Prostate gland (tissue), 2 donors: ENCODE measurements around the gene RNGTT. TPM values are rescaled to one million over a fixed set of nuclear protein-coding genes. Genes with fewer than 3 reads are reported as not detected.

Source experiments
- DNase-seq: peaks from one replicate; pipeline ENCODE4 v3.0.0-alpha.2; 2019; ENCODE audit warnings: low spot score
- H3K27ac ChIP-seq, 2 donors: fragments of 200-600 bp; sonication (generic); 2 replicates each; pipeline ENCODE4 v1.5.1; 2017 to 2019
- H3K27me3 ChIP-seq: fragments of 200-600 bp; sonication (generic); replicated peaks from 2 replicates; pipeline ENCODE4 v1.5.1; 2019; ENCODE audit not compliant: insufficient read depth
- H3K36me3 ChIP-seq, 2 donors: fragments of 200-600 bp; sonication (generic); 1 replicate in 1 of 2; 2 replicates in 1 of 2; pipeline versions ENCODE4 v1.5.1 to v1.8.1; 2017 to 2019
- H3K4me1 ChIP-seq: fragments of 200-600 bp; sonication (generic); replicated peaks from 2 replicates; pipeline ENCODE4 v1.5.1; 2019
- H3K4me3 ChIP-seq, 2 donors: fragments of 200-600 bp; sonication (generic); 2 replicates each; pipeline ENCODE4 v1.5.1; 2017 to 2019
- H3K9me3 ChIP-seq: fragments of 200-600 bp; sonication (generic); 2 replicates; pipeline ENCODE4 v1.5.1; 2017
- POLR2A ChIP-seq: fragments of 450-650 bp; IDR thresholded peaks from one replicate; pipeline ENCODE4 v1.6.1; 2016; ENCODE audit warnings: antibody characterized with exemption, mild to moderate bottlenecking
- POLR2AphosphoS5 ChIP-seq: sonication (generic); formaldehyde crosslinking; IDR thresholded peaks from one replicate; pipeline ENCODE4 v1.6.1; 2017; ENCODE audit warnings: antibody characterized with exemption
- WGBS: methylation state at CpG from one replicate; pipeline ENCODE4 v1.1.5; 2018; 5-methylcytosine and 5-hydroxymethylcytosine counted together
- intact Hi-C: fragments of 100-400 bp; cut with DNase I; formaldehyde crosslinking; loops from one replicate; pipeline ENCODE4 v1.14.2; 2022
- total RNA-seq, 2 donors: library from RNA; depleted of rRNA; stranded (reverse); fragments of >200 nt; gene quantifications; one replicate each; pipeline ENCODE4 v1.1.0, GENCODE V29; 2016
- TF ChIP-seq, protein P1 (sequence below), 4 experiments: fragments of 200-600 bp in 2 of 4; fragments of 450-650 bp in 2 of 4; sonication (generic) in 2 of 4; IDR thresholded peaks; 1 replicate in 3 of 4; 2 replicates in 1 of 4; pipeline ENCODE4 v1.5.1; 2016 to 2019; ENCODE audit warnings: antibody characterized with exemption in 4 of 4, mild to moderate bottlenecking in 2 of 4, moderate library complexity in 2 of 4

RNGTT gene
- total RNA-seq, 2 donors from 2014 or later, result 10.1 to 23.6 TPM

DNA sequence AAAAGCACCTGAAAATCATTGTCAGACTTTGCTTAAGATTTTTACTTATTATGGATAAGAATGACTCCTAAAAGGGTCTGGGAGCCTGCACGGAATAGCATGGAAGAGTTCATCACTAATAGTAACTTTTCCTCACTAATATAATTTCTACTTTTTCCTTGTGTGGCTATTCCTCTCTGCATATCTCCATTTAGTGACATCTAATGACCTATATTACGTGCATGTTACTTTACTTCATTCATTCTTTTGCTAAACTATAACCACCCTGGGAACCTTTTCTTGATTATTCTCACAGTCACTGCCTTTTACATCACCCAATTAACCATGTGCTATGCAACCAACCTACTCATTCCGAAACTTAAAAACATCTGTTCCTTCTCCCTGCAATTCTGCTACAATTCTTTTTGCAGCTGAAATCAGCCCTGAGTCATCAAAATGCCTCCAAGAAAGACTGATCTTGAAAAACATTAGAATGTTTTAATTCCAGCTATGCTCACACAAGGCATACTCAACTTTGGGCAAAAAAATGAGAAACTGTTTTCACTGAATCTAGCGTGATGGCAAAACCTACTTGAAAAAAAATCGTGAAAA is 313.3 kb downstream of the RNGTT start:
- Histone ChIP-seq H3K27ac (no peak overlapping the region), H3K36me3 (no peaks in the 10 kb centered on the region), H3K4me3 (no peak overlapping the region), H3K4me1 (no peaks in the 10 kb centered on the region), H3K27me3 (no peaks in the 10 kb centered on the region), H3K9me3 (no peaks in the 10 kb centered on the region)
- 77% methylated on average over 5 of the region's 5 CpGs for WGBS
- intact Hi-C loops, result no loop called here
- no peak for DNase-seq
- TF ChIP-seq POLR2A (no peak), POLR2AphosphoS5 (no peak)
- TF ChIP-seq, protein P1, sequence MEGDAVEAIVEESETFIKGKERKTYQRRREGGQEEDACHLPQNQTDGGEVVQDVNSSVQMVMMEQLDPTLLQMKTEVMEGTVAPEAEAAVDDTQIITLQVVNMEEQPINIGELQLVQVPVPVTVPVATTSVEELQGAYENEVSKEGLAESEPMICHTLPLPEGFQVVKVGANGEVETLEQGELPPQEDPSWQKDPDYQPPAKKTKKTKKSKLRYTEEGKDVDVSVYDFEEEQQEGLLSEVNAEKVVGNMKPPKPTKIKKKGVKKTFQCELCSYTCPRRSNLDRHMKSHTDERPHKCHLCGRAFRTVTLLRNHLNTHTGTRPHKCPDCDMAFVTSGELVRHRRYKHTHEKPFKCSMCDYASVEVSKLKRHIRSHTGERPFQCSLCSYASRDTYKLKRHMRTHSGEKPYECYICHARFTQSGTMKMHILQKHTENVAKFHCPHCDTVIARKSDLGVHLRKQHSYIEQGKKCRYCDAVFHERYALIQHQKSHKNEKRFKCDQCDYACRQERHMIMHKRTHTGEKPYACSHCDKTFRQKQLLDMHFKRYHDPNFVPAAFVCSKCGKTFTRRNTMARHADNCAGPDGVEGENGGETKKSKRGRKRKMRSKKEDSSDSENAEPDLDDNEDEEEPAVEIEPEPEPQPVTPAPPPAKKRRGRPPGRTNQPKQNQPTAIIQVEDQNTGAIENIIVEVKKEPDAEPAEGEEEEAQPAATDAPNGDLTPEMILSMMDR (IDR thresholded peaks at IDR 0.05), result no peak

DNA sequence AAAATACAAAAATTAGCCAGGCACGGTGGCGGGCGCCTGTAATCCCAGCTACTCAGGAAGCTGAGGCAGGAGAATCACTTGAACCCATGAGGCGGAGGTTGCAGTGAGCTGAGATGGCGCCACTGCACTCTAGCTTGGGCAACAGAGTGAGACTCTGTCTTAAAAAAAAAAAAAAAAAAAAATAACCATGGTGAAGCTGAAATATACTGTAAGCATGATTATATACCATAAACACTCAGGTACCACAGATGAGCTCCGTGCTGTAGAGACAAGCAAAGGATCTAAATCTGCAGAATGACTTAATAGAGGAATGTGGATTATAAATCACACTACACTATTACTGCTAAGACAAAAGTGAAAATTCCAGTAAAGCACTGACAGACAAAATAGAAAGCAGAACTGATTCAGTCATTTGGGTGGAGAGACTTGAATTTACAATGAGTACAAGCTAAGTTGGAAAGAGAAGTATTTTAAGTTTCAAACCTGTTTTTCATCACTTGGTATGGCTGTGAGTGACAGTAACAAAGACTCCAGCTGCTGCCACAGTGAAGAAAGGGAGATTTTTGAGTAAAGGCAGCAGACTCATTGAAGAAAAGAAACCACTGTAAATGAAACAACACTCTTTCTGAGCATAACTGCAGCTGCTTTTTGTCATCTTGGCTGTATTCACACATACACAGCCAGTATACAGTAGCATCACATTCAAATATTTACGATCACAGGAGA is 322.1 kb downstream of the RNGTT start:
- no peak for DNase-seq
- no peak overlapping the region for H3K4me3 ChIP-seq
- TF ChIP-seq POLR2A, result no peak
- no peak for TF ChIP-seq POLR2AphosphoS5
- TF ChIP-seq, protein P1 (IDR thresholded peaks at IDR 0.05), result no peak
- no peaks in the 10 kb centered on the region for H3K27me3 ChIP-seq
- no peak overlapping the region for H3K27ac ChIP-seq
- 75% methylated on average over 7 of the region's 7 CpGs for WGBS
- H3K36me3 ChIP-seq, result no peaks in the 10 kb centered on the region
- no peaks in the 10 kb centered on the region for H3K4me1 ChIP-seq
- intact Hi-C loops, result no loop called here
- no peaks in the 10 kb centered on the region for H3K9me3 ChIP-seq

DNA sequence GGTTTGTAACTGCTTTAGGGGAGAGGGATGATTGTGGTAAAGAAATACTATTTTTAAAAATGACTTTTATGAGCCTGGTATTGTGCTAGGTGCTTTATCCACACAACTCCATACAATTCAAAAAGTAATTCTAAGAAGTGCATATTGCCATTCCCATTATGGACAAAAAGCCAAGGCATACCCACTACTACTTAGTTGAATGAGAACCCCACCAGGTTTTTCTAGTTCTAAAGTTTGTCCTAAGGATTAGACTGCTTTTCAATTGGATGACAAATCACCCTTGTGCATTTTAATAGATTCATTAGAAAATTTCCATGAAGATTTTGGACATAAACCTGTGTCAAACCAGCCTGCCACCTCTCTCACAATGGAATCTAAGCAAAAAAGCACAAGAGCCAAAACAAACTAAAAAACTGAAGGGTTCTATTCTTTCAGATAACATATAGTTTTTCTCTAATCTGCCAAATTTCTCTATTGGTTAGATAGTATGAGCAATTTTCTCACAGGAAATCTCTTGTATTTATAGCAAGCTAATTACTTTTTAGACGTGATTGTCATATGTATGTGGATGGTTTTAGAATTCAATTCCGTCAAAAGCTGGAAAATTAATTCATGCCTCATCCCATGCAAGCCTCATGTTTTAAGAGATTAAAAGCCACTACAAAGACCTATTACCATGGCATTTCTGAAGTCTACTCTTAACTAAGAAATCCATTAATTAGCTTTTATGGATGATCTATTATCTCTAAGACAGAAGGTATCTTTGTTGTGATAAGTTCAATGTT is 325.5 kb downstream of the RNGTT start:
- H3K4me1 ChIP-seq, result no peaks in the 10 kb centered on the region
- H3K4me3 ChIP-seq, result no peak overlapping the region
- TF ChIP-seq, protein P1 (IDR thresholded peaks at IDR 0.05), result no peak
- TF ChIP-seq POLR2AphosphoS5 (no peak), POLR2A (no peak)
- 78% methylated on average over 2 of the region's 2 CpGs for WGBS
- intact Hi-C loops, result no loop called here
- no peak overlapping the region for H3K27ac ChIP-seq
- no peaks in the 10 kb centered on the region for H3K27me3 ChIP-seq
- no peaks in the 10 kb centered on the region for H3K36me3 ChIP-seq
- DNase-seq, result no peak
- no peaks in the 10 kb centered on the region for H3K9me3 ChIP-seq

DNA sequence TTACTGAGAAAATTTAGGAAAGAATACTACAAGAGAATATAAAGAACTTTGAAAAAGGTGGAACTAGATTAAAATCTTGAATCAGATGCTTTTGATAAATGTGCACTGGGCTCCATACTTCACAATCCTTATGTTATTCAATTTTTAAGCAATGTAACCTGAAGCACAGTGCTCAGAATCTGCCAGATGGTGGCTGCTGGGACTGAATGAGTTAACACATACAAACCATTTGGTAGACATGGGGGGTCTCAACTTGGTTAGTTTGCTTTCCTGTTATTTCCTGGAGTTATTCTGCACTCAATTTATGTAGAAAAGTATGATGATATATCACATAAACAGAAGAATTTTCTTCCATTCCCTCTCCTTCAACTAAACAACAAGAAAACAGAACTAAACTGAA is 326.5 kb downstream of the RNGTT start:
- no peak for DNase-seq
- no peak for TF ChIP-seq POLR2AphosphoS5
- TF ChIP-seq, protein P1 (IDR thresholded peaks at IDR 0.05), result no peak
- TF ChIP-seq POLR2A, result no peak

More for the DNA sequence above, 326.5 kb downstream of the RNGTT start:
- intact Hi-C loops, result no loop called here
- Histone ChIP-seq H3K27ac (no peak overlapping the region), H3K9me3 (no peaks in the 10 kb centered on the region), H3K27me3 (no peaks in the 10 kb centered on the region), H3K36me3 (no peaks in the 10 kb centered on the region), H3K4me1 (no peaks in the 10 kb centered on the region), H3K4me3 (no peak overlapping the region)
